HepG2 (cell line): Measurements from ENCODE around the gene ZBTB8B. TPM values are rescaled to one million over a fixed set of nuclear protein-coding genes. Genes with fewer than 3 reads are reported as not detected.
"Not testable (repeated sequence)": the region's sequence is repeated elsewhere in the genome, so short reads cannot be mapped to it uniquely, and the experiment has no call there.

Experiments
- ATAC-seq: fragments of 200-7000 bp; cut with Tn5 transposase; 3 replicates; pipeline ENCODE4 v1.9.1; 2020; ENCODE audit warnings: mild to moderate bottlenecking, moderate library complexity
- BruUV-seq: library from RNA; stranded (reverse); fragments of 400-500 nt; replicated peaks from 2 replicates; lab custom pipeline; 2021; lab: Mats Ljungman, UMichigan
- CTCF ChIA-PET: fragments of 300-600 bp; formaldehyde crosslinking; extraction: SDS; loops from one replicate; lab custom pipeline; 2021; ENCODE audit warnings: low total read pairs, inconsistent platforms, low intra/inter-chr PET ratio; lab: Yijun Ruan, JAX
- POLR2A ChIA-PET: fragments of 350-600 bp; sonication (Branson Sonifier 250); formaldehyde crosslinking; loops from one replicate; lab custom pipeline; 2020; ENCODE audit warnings: antibody characterized with exemption, inconsistent platforms; lab: Yijun Ruan, JAX
- DNase-seq: peaks from one replicate; pipeline ENCODE4 v3.0.0-alpha.2; 2015; ENCODE audit warnings: low spot score
- FAIRE-seq: peaks from 3 replicates; lab custom pipeline; 2011; peaks lifted over from hg19 to GRCh38; lab: Jason Lieb, UNC
- H2AFZ ChIP-seq: one replicate; pipeline ENCODE4 v1.6.1; 2011; ENCODE audit warnings: low read length, inconsistent platforms
- H3K27ac ChIP-seq: fragments of 300-600 bp; 3 replicates; pipeline ENCODE4 v1.8.0; 2011; ENCODE audit warnings: mixed run types, mild to moderate bottlenecking, mixed read lengths, low read length, inconsistent platforms; ENCODE audit not compliant: insufficient read depth; ENCODE audit errors: extremely low read length
- H3K27me3 ChIP-seq, 2 experiments: fragments of 200-600 bp in 1 of 2; 2 replicates in 1 of 2; 3 replicates in 1 of 2; pipeline versions ENCODE4 v1.6.0 to v1.8.0; 2011; ENCODE audit warnings: low read length in 2 of 2, mild to moderate bottlenecking in 2 of 2, moderate library complexity in 2 of 2, inconsistent platforms in 1 of 2; ENCODE audit not compliant: insufficient read depth in 2 of 2, control insufficient read depth in 1 of 2
- H3K36me3 ChIP-seq, 2 experiments: fragments of 200-600 bp in 1 of 2; replicated peaks in 1 of 2; 2 replicates in 1 of 2; 3 replicates in 1 of 2; pipeline versions ENCODE4 v1.5.1 to v1.8.0; 2011; ENCODE audit warnings: low read length in 2 of 2, inconsistent platforms in 1 of 2; ENCODE audit not compliant: insufficient read depth in 2 of 2, control insufficient read depth in 1 of 2
- H3K4me1 ChIP-seq: 2 replicates; pipeline ENCODE4 v1.5.1; 2012; ENCODE audit warnings: low read length, inconsistent platforms; ENCODE audit not compliant: insufficient read depth
- H3K4me2 ChIP-seq: 2 replicates; pipeline ENCODE4 v1.6.0; 2011; ENCODE audit warnings: low read depth, low read length, inconsistent platforms
- H3K4me3 ChIP-seq, 3 experiments: fragments of 200-600 bp in 1 of 3; sonication (generic), shearing (Covaris generic) in 1 of 3; replicated peaks in 1 of 3; 2 replicates each; pipeline ENCODE4 v1.5.1; 2011 to 2016; ENCODE audit warnings: low read length in 3 of 3, inconsistent platforms in 2 of 3, low read depth in 2 of 3, mild to moderate bottlenecking in 2 of 3, control low read depth in 1 of 3, mixed read lengths in 1 of 3; ENCODE audit not compliant: insufficient read depth in 1 of 3
- H3K79me2 ChIP-seq: one replicate; pipeline ENCODE4 v1.6.1; 2011; ENCODE audit warnings: low read length, inconsistent platforms; ENCODE audit not compliant: insufficient read depth
- H3K9ac ChIP-seq: 2 replicates; pipeline ENCODE4 v1.6.0; 2011; ENCODE audit warnings: mild to moderate bottlenecking, low read depth, low read length, inconsistent platforms; ENCODE audit not compliant: insufficient read depth
- H3K9me3 ChIP-seq: 2 replicates; pipeline ENCODE4 v1.5.1; 2012; ENCODE audit warnings: mild to moderate bottlenecking, low read length
- H4K20me1 ChIP-seq: 2 replicates; pipeline ENCODE4 v1.6.0; 2011; ENCODE audit warnings: inconsistent platforms, mild to moderate bottlenecking, low read length, moderate library complexity; ENCODE audit not compliant: insufficient read depth
- HOXA5 ChIP-seq: sonication (generic); formaldehyde crosslinking; IDR thresholded peaks from 2 replicates; pipeline ENCODE4 v1.4.0; 2020; ENCODE audit warnings: missing genetic modification reagents
- PTBP1 ChIP-seq: fragments of 200-400 bp; formaldehyde crosslinking; IDR thresholded peaks from 2 replicates; pipeline ENCODE4 v1.6.1; 2018; ENCODE audit warnings: low read length, low read depth; ENCODE audit not compliant: poor library complexity, severe bottlenecking
- ZNF205 ChIP-seq: IDR thresholded peaks from 2 replicates; pipeline ENCODE4 v1.6.1; 2018; ENCODE audit warnings: missing biosample characterization, missing genetic modification reagents
- ZNF558 ChIP-seq: sonication (generic); formaldehyde crosslinking; IDR thresholded peaks from 2 replicates; pipeline ENCODE4 v1.9.0; 2022; ENCODE audit warnings: mild to moderate bottlenecking, missing genetic modification reagents, borderline replicate concordance
- WGBS: methylation state at CpG from one replicate; pipeline ENCODE4 v1.1.6; 2017; ENCODE audit warnings: low lambda C conversion rate; 5-methylcytosine and 5-hydroxymethylcytosine counted together
- in situ Hi-C: cut with HindIII; loops from 2 replicates; pipeline ENCODE4 v1.10.0; 2017; ENCODE audit warnings: low pct_unique_long_range_greater_than_20kb; ENCODE audit not compliant: extremely low pct_ligation_motif_present
- intact Hi-C: fragments of 100-400 bp; cut with micrococcal nuclease; formaldehyde crosslinking; loops from one replicate; pipeline ENCODE4 v1.10.0; 2022; ENCODE audit not compliant: unreplicated experiment
- polyA plus RNA-seq, 8 experiments: library from polyadenylated mRNA; depleted of rRNA in 3 of 8; stranded (reverse) in 7 of 8; unstranded in 1 of 8; fragments of >200 nt; fragmentation: Illumina TruSeq in 4 of 8; extraction: Trizol in 4 of 8; gene quantifications; 2 replicates each; pipeline versions ENCODE4 v1.2.1 to v1.2.3, GENCODE V29; 2011 to 2016; ENCODE audit warnings: low read depth in 4 of 8, missing spikeins in 1 of 8, mixed read lengths in 1 of 8; ENCODE audit not compliant: insufficient read depth in 1 of 8
- total RNA-seq, 5 experiments: library from RNA; depleted of rRNA; stranded (reverse); fragments of >200 nt; fragmentation: Illumina TruSeq; extraction: Trizol; gene quantifications; 2 replicates each; pipeline ENCODE4 v1.2.3, GENCODE V29; 2016; ENCODE audit warnings: low read depth in 1 of 5
- TF ChIP-seq, protein P1 (sequence below): sonication (generic); formaldehyde crosslinking; IDR thresholded peaks from 2 replicates; pipeline ENCODE4 v1.5.0; 2020; ENCODE audit warnings: missing genetic modification reagents
- TF ChIP-seq, protein P2 (sequence below): sonication (generic); formaldehyde crosslinking; IDR thresholded peaks from 2 replicates; pipeline ENCODE4 v1.4.0; 2020; ENCODE audit warnings: mild to moderate bottlenecking, missing genetic modification reagents

ZBTB8B gene
- total and polyA plus RNA-seq, 2 of the 13 experiments (the other 11 are each of a cell fraction or from before 2014, with no cell fraction given), result under 0.01 to 0.02 TPM

DNA sequence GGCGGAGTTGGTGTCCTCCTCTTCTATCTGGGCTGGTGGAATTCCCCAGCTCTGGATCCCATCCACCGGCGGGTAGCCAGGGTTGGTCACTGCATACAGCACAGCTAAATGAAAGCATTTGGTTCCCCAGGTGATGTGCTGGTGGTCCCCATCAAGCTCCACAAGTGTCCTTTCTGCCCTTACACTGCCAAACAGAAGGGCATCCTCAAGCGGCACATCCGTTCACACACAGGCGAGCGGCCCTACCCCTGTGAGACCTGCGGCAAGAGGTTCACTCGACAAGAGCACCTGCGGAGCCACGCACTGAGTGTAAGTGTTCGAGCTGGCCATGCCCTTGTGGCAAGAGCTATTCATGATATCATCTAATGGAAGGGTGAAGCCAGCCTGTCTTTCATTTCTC is 15.9 kb downstream of the ZBTB8B start (continued):
- TF ChIP-seq, protein P1, sequence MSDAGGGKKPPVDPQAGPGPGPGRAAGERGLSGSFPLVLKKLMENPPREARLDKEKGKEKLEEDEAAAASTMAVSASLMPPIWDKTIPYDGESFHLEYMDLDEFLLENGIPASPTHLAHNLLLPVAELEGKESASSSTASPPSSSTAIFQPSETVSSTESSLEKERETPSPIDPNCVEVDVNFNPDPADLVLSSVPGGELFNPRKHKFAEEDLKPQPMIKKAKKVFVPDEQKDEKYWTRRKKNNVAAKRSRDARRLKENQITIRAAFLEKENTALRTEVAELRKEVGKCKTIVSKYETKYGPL (CRISPR knock-in tag), result no peak

DNA sequence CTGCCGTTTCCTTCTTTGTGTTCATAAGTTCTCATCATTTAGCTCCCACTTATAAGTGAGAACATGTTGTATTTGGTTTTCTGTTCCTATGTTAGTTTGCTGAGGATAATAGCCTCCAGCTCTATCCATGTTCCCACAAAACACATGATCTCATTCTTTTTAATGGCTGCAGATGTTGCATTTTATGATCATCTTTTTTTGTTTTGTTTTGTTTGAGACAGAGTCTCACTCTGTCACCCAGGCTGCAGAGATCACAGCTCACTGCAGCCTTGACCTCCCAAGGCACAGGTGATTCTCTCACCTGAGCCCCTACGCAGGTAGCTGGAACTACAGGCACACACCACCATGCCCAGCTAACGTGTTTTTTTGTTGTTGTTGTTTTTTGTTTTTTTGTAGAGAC is 16.9 kb downstream of the ZBTB8B start:
- H3K27ac ChIP-seq, H3K27me3 ChIP-seq, intact Hi-C loops, ATAC-seq, H3K79me2 ChIP-seq, H3K9me3 ChIP-seq, H3K4me2 ChIP-seq, H3K9ac ChIP-seq, H3K4me1 ChIP-seq, H4K20me1 ChIP-seq, CTCF ChIA-PET, H3K36me3 ChIP-seq, H3K4me3 ChIP-seq, FAIRE-seq, in situ Hi-C loops, DNase-seq, BruUV-seq, H2AFZ ChIP-seq: not testable (repeated sequence)
- POLR2A ChIA-PET, result interaction anchor here (2.0 kb wide), 1 partner anchor 33 kb away, joined by 5 read pairs; no protein-coding TSS in a partner anchor
- 24% methylated on average over 3 of the region's 3 CpGs for WGBS

DNA sequence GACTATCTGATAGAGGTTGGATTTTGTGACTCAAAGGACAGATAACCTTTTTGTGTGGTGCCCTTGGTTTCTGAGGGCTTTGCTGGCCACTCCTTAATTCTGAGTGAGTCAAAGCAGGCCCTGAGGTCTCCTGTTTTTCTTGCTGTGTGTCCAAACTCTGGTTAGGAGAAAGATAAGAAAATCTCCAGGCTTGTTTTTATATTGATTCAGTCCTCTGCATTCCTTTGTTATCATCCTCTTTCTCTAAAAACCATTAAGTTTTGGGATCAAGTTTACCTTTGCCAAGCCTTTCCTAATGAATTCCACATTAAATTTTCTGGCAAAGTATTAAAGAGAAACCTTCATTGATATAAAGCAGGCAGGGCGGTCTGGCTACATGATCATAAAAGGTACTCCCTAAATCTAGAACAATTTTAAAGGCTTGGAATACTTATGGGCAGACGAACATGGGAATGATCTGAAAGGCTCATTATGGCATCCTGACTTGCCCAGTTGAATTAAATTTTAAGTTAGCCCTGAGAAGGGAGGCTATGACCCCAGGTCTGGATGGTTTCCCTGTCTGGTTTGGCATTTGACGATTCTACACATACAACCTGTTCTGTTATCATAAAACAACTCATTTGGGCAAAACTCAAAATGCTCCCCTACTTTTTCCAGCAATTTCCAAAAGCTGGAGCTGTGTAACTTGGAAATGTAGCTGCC is 20.8 kb downstream of the ZBTB8B start:
- Histone ChIP-seq H3K9me3 (no peaks in the 10 kb centered on the region), H3K36me3 (no peaks in the 10 kb centered on the region), H3K9ac (no peak overlapping the region), H4K20me1 (no peaks in the 10 kb centered on the region), H2AFZ (no peak overlapping the region), H3K27me3 (peaks cover 5 to 6% of the 10 kb centered on the region in 2 experiments; a peak in 3 of 5 replicates), H3K4me3 (no peak overlapping the region), H3K4me1 (no peaks in the 10 kb centered on the region), H3K79me2 (no peaks in the 10 kb centered on the region), H3K4me2 (no peak overlapping the region), H3K27ac (no peak overlapping the region)
- 7% methylated on average over 3 of the region's 3 CpGs for WGBS
- in situ Hi-C loops (no loop called here), intact Hi-C loops (no loop called here)
- CTCF ChIA-PET, result no interaction called here
- DNase-seq, result no peak
- POLR2A ChIA-PET, result no interaction called here
- no peak for ATAC-seq
- no TSS peak for BruUV-seq
- FAIRE-seq, result no peak
- TF ChIP-seq ZNF205 (CRISPR knock-in tag) (no peak), ZNF558 (CRISPR knock-in tag) (no peak), HOXA5 (CRISPR knock-in tag) (no peak), PTBP1 (no peak)
- TF ChIP-seq, protein P2, sequence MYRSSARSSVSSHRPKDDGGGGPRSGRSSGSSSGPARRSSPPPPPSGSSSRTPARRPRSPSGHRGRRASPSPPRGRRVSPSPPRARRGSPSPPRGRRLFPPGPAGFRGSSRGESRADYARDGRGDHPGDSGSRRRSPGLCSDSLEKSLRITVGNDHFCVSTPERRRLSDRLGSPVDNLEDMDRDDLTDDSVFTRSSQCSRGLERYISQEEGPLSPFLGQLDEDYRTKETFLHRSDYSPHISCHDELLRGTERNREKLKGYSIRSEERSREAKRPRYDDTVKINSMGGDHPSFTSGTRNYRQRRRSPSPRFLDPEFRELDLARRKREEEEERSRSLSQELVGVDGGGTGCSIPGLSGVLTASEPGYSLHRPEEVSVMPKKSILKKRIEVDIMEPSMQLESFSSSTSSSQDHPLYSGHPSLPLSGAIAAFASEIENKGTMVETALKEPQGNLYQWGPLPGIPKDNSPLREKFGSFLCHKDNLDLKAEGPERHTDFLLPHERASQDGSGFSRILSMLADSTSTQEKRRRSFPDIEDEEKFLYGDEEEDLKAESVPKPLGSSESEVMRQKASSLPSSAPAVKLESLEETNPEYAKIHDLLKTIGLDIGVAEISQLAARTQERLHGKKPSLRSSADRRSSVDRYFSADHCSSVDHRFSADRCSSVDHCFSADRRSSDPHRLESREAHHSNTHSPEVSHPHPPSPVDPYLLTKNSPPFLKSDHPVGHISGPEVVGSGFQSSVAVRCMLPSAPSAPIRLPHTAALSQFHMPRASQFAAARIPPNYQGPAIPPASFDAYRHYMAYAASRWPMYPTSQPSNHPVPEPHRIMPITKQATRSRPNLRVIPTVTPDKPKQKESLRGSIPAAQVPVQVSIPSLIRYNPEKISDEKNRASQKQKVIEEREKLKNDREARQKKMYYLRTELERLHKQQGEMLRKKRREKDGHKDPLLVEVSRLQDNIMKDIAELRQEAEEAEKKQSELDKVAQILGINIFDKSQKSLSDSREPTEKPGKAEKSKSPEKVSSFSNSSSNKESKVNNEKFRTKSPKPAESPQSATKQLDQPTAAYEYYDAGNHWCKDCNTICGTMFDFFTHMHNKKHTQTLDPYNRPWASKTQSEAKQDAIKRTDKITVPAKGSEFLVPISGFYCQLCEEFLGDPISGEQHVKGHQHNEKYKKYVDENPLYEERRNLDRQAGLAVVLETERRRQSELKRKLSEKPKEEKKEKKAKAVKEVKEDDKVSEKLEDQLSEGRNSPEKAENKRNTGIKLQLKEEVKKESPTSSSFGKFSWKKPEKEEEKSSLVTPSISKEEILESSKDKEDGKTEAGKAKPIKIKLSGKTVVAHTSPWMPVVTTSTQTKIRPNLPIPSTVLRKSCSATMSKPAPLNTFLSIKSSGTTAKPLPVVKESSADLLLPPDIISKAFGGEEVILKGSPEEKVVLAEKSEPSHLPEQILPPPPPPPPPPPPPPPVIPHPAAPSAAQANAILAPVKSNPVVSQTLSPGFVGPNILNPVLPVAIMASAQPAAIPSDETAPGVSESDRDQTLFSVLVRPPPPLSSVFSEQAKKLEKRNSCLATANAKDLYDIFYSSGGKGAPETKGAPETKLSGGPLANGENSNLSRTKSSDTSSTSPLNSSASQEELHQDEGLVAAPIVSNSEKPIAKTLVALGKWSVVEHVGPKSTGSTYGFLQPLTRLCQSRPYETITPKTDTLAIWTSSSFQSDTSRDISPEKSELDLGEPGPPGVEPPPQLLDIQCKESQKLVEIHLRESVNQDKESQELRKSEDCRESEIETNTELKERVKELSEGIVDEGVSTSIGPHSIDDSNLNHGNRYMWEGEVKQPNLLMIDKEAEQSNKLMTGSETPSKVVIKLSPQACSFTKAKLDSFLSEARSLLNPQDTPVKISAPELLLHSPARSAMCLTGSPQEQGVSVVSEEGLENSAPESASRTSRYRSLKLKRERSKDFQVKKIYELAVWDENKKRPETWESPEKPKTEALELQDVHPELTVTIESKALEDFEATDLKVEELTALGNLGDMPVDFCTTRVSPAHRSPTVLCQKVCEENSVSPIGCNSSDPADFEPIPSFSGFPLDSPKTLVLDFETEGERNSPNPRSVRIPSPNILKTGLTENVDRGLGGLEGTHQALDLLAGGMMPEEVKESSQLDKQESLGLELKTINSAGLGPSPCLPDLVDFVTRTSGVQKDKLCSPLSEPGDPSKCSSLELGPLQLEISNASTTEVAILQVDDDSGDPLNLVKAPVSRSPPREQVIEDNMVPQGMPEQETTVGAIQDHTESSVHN (CRISPR knock-in tag), result no peak
